ENCODE results near the gene INSRR.

The INSRR gene

DNA sequence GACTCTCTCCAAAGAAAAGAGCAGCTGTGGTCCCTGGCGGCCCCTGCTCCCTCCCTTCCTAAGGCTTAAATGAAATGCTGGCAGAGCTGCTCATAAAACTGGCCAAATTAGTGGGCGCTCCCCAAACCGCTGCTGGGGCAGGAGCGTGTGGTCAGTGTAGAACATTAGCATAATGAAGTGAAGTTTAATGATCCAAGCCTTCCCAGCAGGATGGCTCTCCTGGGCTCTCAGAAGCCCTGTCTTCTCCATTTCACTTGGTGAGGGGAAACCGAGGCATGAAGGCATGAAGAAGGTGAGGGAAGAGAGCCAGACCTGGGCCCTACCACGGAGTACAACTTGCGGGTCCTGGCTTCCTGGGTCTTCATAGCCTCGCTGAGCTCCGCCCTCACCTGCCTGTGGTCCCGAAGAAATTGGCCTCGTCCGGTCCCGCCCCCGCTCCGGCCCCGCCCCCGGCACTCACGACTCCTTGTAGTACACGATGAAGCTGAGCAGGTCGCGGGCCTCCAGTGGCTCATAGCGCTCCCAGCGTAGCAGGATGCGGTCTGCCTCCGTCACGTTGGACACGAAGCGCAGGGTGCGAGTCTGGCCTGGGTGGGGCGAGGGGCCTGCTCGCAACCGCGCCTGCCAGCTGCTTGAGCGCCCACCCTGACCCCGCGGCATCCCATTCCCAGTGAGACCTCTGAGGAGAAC, 10.3 kb downstream of the INSRR start:
- H3K4me2 ChIP-seq = no peak overlapping the region
- H3K27ac ChIP-seq = no peak overlapping the region
- H4K20me1 ChIP-seq (ENCODE audit: insufficient read depth) = no peaks in the 10 kb centered on the region
- no peaks in the 10 kb centered on the region for H3K4me1 ChIP-seq (ENCODE audit: low read depth, poor library complexity, severe bottlenecking)
- H3K4me3 ChIP-seq (IDR thresholded peaks at IDR 0.05; ENCODE audit: insufficient read depth, low read depth, low read length) = no peak overlapping the region
- TF ChIP-seq, protein P1, sequence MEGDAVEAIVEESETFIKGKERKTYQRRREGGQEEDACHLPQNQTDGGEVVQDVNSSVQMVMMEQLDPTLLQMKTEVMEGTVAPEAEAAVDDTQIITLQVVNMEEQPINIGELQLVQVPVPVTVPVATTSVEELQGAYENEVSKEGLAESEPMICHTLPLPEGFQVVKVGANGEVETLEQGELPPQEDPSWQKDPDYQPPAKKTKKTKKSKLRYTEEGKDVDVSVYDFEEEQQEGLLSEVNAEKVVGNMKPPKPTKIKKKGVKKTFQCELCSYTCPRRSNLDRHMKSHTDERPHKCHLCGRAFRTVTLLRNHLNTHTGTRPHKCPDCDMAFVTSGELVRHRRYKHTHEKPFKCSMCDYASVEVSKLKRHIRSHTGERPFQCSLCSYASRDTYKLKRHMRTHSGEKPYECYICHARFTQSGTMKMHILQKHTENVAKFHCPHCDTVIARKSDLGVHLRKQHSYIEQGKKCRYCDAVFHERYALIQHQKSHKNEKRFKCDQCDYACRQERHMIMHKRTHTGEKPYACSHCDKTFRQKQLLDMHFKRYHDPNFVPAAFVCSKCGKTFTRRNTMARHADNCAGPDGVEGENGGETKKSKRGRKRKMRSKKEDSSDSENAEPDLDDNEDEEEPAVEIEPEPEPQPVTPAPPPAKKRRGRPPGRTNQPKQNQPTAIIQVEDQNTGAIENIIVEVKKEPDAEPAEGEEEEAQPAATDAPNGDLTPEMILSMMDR (conservative IDR thresholded peaks at IDR 0.05; ENCODE audit: low read depth, low read length) = no peak
- H3K79me2 ChIP-seq (ENCODE audit: insufficient read depth, low read depth) = no peaks in the 10 kb centered on the region
- H3K27me3 ChIP-seq (ENCODE audit: insufficient read depth, low read depth) = peaks cover 59% of the 10 kb centered on the region
- no peaks in the 10 kb centered on the region for H3K36me3 ChIP-seq (ENCODE audit: insufficient read depth)
- no peak overlapping the region for H2AFZ ChIP-seq (ENCODE audit: low read depth)
- H3K9ac ChIP-seq = no peak overlapping the region

DNA sequence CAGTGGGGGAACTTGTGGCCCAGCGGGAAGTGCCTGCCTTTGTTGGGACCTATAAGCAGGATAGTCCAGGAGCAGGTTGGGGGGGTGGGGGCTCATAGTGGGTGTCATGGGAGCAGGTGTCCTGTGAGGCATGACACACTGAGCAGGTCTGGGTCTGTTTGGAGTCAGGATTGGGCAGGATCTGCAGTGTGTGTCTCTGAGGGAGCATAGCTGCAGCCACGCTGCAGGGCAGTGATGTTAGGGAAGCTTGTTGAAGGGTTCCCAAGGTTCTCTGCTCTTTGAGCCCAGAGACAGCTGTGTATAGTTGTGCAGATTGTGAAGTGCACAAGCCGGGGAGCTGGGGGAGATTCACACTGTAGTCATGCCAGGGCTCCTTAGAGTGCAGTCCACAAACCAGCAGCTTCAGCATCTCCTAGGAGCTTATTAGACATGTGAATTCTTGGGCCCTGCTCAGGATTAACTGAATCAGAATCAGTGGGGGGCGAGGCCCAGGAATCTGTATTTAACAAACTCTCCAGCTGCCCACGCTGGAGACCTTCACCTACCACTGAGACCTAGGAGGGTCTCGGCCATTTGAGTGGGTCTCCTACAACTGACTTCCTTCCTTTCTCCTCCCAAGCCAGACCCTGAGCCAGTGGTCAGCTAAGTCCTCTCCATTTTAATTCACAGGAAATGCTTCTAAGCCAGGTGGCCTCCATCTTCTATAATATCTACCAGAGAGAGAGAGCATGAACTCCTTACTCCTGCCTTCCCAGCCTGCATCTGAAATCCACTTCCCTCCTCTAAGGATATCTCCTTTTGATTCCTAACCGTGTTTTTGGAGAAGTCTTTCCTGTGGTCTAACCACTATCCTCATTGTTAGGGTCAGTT, 11.1 kb downstream of the INSRR start:
- Histone ChIP-seq H3K27me3 (ENCODE audit: insufficient read depth, low read depth) (peaks cover 62% of the 10 kb centered on the region), H4K20me1 (ENCODE audit: insufficient read depth) (no peaks in the 10 kb centered on the region), H2AFZ (ENCODE audit: low read depth) (no peak overlapping the region), H3K9ac (no peak overlapping the region), H3K4me2 (no peak overlapping the region), H3K27ac (no peak overlapping the region), H3K4me3 (IDR thresholded peaks at IDR 0.05; ENCODE audit: insufficient read depth, low read depth, low read length) (no peak overlapping the region), H3K4me1 (ENCODE audit: low read depth, poor library complexity, severe bottlenecking) (no peaks in the 10 kb centered on the region), H3K36me3 (ENCODE audit: insufficient read depth) (no peaks in the 10 kb centered on the region), H3K79me2 (ENCODE audit: insufficient read depth, low read depth) (no peaks in the 10 kb centered on the region)
- TF ChIP-seq, protein P1 (conservative IDR thresholded peaks at IDR 0.05; ENCODE audit: low read depth, low read length) = no peak

DNA sequence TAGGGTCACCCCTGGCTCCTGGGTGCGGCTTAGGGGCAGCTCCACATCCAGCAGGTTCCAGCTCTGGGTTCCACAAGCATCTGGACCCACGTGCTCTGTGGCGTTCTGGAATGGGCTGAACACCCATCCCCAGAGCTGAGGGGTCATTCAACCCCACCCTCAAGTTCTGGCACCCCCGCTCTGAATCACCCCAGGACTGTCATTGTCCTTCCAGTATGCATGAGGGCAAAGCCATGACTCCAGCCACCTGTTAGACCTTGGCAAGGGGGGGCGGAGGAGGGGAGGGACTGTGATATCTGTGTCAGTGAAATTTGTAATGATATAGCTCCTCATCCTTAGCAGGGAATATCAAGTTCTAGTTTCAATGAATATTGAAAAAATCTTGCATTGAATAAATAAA, 12.3 kb downstream of the INSRR start:
- Histone ChIP-seq H3K27ac (no peak overlapping the region), H3K9ac (no peak overlapping the region), H3K4me2 (no peak overlapping the region), H3K27me3 (ENCODE audit: insufficient read depth, low read depth) (peaks cover 65% of the 10 kb centered on the region), H3K4me3 (IDR thresholded peaks at IDR 0.05; ENCODE audit: insufficient read depth, low read depth, low read length) (no peak overlapping the region), H2AFZ (ENCODE audit: low read depth) (no peak overlapping the region), H3K4me1 (ENCODE audit: low read depth, poor library complexity, severe bottlenecking) (no peaks in the 10 kb centered on the region), H3K36me3 (ENCODE audit: insufficient read depth) (no peaks in the 10 kb centered on the region), H3K79me2 (ENCODE audit: insufficient read depth, low read depth) (no peaks in the 10 kb centered on the region), H4K20me1 (ENCODE audit: insufficient read depth) (no peaks in the 10 kb centered on the region)
- TF ChIP-seq, protein P1 (conservative IDR thresholded peaks at IDR 0.05; ENCODE audit: low read depth, low read length) = no peak

DNA sequence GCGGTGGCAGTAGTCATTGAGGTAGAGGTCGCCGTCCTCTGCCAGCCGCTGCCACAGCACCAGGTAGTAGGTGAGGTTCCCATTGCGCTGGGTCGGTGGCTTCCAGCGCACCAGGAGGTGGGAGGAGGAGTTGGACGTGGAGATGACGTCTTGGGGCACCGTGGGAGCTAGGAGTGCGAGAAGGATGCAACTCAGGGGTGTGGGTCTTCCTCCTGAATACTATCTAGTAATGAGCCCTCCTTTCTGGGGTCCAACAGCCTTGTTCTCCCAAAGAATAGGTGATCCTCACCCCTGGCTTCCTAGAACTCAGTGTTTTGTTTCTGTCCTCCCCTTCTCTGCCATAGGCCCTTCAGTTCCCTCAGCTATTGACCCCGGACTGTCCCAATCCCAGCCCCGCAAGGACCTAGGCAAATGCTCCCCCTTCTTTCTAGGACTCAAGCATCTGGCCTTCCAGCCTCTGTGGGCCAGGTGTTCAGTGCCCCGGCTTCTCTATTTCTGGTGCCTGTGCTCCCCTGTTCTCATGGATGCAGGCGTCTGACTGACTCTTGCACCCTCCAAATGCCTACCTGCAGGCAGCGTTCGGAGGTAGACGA, 12.9 kb downstream of the INSRR start:
- no peaks in the 10 kb centered on the region for H3K36me3 ChIP-seq (ENCODE audit: insufficient read depth)
- no peaks in the 10 kb centered on the region for H3K79me2 ChIP-seq (ENCODE audit: insufficient read depth, low read depth)
- no peak overlapping the region for H3K4me3 ChIP-seq (IDR thresholded peaks at IDR 0.05; ENCODE audit: insufficient read depth, low read depth, low read length)
- H3K9ac ChIP-seq = no peak overlapping the region
- no peaks in the 10 kb centered on the region for H3K4me1 ChIP-seq (ENCODE audit: low read depth, poor library complexity, severe bottlenecking)
- no peak overlapping the region for H3K27ac ChIP-seq
- H4K20me1 ChIP-seq (ENCODE audit: insufficient read depth) = no peaks in the 10 kb centered on the region
- TF ChIP-seq, protein P1 (conservative IDR thresholded peaks at IDR 0.05; ENCODE audit: low read depth, low read length) = no peak
- H3K27me3 ChIP-seq (ENCODE audit: insufficient read depth, low read depth) = peaks cover 71% of the 10 kb centered on the region
- no peak overlapping the region for H3K4me2 ChIP-seq
- no peak overlapping the region for H2AFZ ChIP-seq (ENCODE audit: low read depth)

Measured in KMS-11 (cell line).